Peyer's patch (tissue), 4 donors: Measurements from ENCODE around the gene HTT-AS.

Source experiments
- POLR2A ChIP-seq, 2 donors: fragments of 450-650 bp; IDR thresholded peaks; one replicate each; pipeline ENCODE4 v1.5.1; 2017; ENCODE audit warnings: antibody characterized with exemption in 2 of 2, mild to moderate bottlenecking in 2 of 2, moderate library complexity in 2 of 2
- TF ChIP-seq, protein P1 (sequence below), 6 experiments: fragments of 450-650 bp in 4 of 6; fragments of 200-600 bp in 2 of 6; sonication (generic) in 1 of 6; IDR thresholded peaks; one replicate each; pipeline ENCODE4 v1.5.1; 2017 to 2019; ENCODE audit warnings: antibody characterized with exemption in 6 of 6, mild to moderate bottlenecking in 3 of 6, moderate library complexity in 1 of 6

GRCh38 chr4:3074846-3075651, 711 bp upstream of the HTT-AS start:
- TF ChIP-seq POLR2A (IDR thresholded peaks at IDR 0.05) = peak in 1 of 2 donors; percentile 32
- TF ChIP-seq, protein P1, sequence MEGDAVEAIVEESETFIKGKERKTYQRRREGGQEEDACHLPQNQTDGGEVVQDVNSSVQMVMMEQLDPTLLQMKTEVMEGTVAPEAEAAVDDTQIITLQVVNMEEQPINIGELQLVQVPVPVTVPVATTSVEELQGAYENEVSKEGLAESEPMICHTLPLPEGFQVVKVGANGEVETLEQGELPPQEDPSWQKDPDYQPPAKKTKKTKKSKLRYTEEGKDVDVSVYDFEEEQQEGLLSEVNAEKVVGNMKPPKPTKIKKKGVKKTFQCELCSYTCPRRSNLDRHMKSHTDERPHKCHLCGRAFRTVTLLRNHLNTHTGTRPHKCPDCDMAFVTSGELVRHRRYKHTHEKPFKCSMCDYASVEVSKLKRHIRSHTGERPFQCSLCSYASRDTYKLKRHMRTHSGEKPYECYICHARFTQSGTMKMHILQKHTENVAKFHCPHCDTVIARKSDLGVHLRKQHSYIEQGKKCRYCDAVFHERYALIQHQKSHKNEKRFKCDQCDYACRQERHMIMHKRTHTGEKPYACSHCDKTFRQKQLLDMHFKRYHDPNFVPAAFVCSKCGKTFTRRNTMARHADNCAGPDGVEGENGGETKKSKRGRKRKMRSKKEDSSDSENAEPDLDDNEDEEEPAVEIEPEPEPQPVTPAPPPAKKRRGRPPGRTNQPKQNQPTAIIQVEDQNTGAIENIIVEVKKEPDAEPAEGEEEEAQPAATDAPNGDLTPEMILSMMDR (IDR thresholded peaks at IDR 0.05) = no peak
